Spinal cord (tissue), 10 donors: Measurements from ENCODE around the gene ST3GAL2. TPM values are rescaled to one million over a fixed set of nuclear protein-coding genes. Genes with fewer than 3 reads are reported as not detected.
A peak's percentile ranks its signal among the peaks of the same experiment; 100 is the strongest.

Experiments
- DNase-seq, 6 donors: peaks; one replicate each; pipeline versions ENCODE4 v3.0.0 to v3.0.0-alpha.2; 2013 to 2015; ENCODE audit warnings: low spot score in 6 of 6, low read depth in 4 of 6
- H3K27ac ChIP-seq: one replicate; pipeline ENCODE4 v1.5.1; 2013; ENCODE audit warnings: low read depth, low read length, control low read depth
- H3K27me3 ChIP-seq: one replicate; pipeline ENCODE4 v1.6.1; 2013; ENCODE audit warnings: low read length; ENCODE audit not compliant: control insufficient read depth, insufficient read depth
- H3K36me3 ChIP-seq: one replicate; pipeline ENCODE4 v1.6.1; 2013; ENCODE audit warnings: low read length; ENCODE audit not compliant: control insufficient read depth, insufficient read depth
- H3K4me1 ChIP-seq: one replicate; pipeline ENCODE4 v1.6.1; 2013; ENCODE audit warnings: low read length; ENCODE audit not compliant: control insufficient read depth, insufficient read depth
- H3K4me3 ChIP-seq: one replicate; pipeline ENCODE4 v1.5.1; 2013; ENCODE audit warnings: low read depth, low read length, control low read depth
- H3K9me3 ChIP-seq: one replicate; pipeline ENCODE4 v1.6.1; 2013; ENCODE audit warnings: low read length; ENCODE audit not compliant: control insufficient read depth, insufficient read depth
- whole genome bisulfite sequencing: methylation state at CpG from one replicate; pipeline ENCODE4 v1.1.5; 2013; ENCODE audit warnings: missing lambda C conversion rate; ENCODE audit not compliant: insufficient coverage; 5-methylcytosine and 5-hydroxymethylcytosine counted together
- polyA plus RNA-seq, 2 donors: library from polyadenylated mRNA; unstranded; fragments of 120-200 nt; gene quantifications; one replicate each; pipeline ENCODE4 v1.2.1, GENCODE V29; 2013; ENCODE audit not compliant: insufficient read length in 2 of 2
- total RNA-seq, 2 donors: library from RNA; depleted of rRNA in 1 of 2; stranded (reverse); fragments of 120-200 nt in 1 of 2; fragments of >200 nt in 1 of 2; gene quantifications; one replicate each; pipeline versions ENCODE4 v1.2.3 to v1.2.4, GENCODE V29; 2013 to 2014
- donor health status: healthy.

ST3GAL2 gene
- total and polyA plus RNA-seq, 4 donors = 25.3 to 33.7 (median 29.9) TPM

DNA sequence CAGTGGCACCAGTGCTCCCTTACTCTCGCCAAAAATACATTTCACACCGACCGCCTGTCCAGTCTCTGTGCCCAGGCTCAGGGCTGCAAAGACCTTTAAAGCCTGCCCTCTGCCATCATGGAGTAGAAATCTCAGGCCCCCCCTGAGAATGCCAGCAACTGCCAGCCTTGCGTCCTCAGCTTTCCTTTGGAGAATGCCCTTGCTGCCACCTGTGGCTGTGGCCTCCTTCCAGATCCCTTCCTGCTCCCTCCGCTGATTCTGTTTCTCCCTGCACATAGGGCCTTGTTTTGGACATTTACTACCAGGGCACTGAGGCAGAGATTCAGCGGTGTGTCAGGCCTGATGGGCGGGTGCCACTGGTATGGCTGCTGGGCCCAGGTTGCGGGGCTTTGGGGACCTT, 28.7 kb upstream of the ST3GAL2 start:
- H3K27me3 ChIP-seq = no peaks in the 10 kb centered on the region
- no peak overlapping the region for H3K27ac ChIP-seq
- DNase-seq = no peak
- no peaks in the 10 kb centered on the region for H3K4me1 ChIP-seq
- H3K36me3 ChIP-seq = peaks cover 66% of the 10 kb centered on the region
- no peaks in the 10 kb centered on the region for H3K9me3 ChIP-seq
- H3K4me3 ChIP-seq = no peak overlapping the region
- 91% methylated on average over 8 of the region's 8 CpGs for WGBS

DNA sequence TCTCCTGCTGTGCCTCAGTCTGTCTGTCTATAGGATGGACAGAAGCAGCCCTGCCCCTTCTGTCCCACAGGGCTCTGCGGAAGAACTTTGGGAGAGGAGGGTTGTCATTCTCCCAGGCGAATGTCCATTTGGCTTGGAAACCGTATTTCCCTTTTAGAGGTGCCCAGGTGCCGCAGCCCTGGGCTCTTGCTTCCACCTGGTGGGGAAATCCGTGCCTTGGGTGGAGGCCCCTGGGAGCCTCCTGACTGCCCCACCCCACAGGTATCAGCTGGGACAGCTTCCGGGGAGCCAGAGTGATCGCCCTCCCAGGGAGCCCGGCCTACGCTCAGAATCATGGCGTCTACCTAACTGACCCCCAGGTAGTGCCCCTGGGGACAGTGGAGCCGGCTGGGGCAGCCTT, 28.2 kb upstream of the ST3GAL2 start:
- H3K4me3 ChIP-seq = no peak overlapping the region

GRCh38 chr16:70466805-70467076, 27.8 kb upstream of the ST3GAL2 start:
- no peaks in the 10 kb centered on the region for H3K27me3 ChIP-seq
- WGBS = 84% methylated on average over 6 of the region's 7 CpGs

More for the DNA sequence above, 28.2 kb upstream of the ST3GAL2 start:
- no peaks in the 10 kb centered on the region for H3K9me3 ChIP-seq
- no peak overlapping the region for H3K27ac ChIP-seq
- 87% methylated on average over 11 of the region's 11 CpGs for WGBS
- no peaks in the 10 kb centered on the region for H3K27me3 ChIP-seq
- DNase-seq = no peak
- H3K4me1 ChIP-seq = no peaks in the 10 kb centered on the region
- H3K36me3 ChIP-seq = peaks cover 61% of the 10 kb centered on the region

DNA sequence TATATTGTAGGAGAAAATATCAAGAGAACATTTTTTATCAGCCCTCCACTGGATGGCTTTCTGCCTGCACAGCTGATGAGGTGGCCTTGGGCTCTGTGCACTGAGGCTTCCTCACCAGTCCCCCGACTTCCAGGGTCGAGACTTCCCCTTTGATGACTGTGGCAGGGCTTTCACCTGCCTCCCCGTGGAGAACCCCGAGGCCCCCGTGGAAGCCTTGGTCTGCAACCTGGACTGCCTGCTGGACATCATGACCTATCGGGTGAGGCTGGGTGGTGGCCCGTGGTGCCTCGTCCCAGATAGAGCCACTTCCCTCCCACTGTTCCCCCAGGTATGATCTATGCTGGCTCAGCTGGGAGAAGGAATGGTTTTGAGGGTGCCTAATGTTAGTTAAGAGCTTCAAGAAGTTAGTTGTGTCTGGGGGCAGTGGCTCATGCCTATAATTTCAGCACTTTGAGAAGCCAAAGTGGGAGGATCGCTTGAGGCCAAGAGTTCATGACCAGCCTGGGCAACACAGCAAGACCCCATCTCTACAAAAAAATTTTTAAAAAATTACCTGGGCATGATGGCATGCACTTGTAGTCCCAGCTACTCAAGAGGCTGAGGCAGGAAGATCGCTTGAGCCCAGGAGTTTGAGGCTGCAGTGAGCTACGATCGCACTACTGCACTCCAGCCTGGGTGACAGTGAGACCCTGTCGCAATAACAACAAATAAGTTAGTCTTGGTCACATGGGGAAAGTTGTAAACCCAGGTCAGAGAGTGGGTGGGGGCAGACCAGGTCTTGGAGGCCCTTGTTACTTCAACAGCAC, 27.3 kb upstream of the ST3GAL2 start:
- Histone ChIP-seq H3K4me3 (no peak overlapping the region), H3K27ac (no peak overlapping the region), H3K36me3 (peaks cover 57% of the 10 kb centered on the region), H3K9me3 (no peaks in the 10 kb centered on the region), H3K4me1 (no peaks in the 10 kb centered on the region), H3K27me3 (no peaks in the 10 kb centered on the region)
- no peak for DNase-seq
- 90% methylated on average over 9 of the region's 13 CpGs for WGBS

More at GRCh38 chr16:70466805-70467076, 27.8 kb upstream of the ST3GAL2 start:
- Histone ChIP-seq H3K4me1 (no peaks in the 10 kb centered on the region), H3K9me3 (no peaks in the 10 kb centered on the region), H3K4me3 (no peak overlapping the region), H3K27ac (no peak overlapping the region), H3K36me3 (peaks cover 58% of the 10 kb centered on the region)
- no peak for DNase-seq

DNA sequence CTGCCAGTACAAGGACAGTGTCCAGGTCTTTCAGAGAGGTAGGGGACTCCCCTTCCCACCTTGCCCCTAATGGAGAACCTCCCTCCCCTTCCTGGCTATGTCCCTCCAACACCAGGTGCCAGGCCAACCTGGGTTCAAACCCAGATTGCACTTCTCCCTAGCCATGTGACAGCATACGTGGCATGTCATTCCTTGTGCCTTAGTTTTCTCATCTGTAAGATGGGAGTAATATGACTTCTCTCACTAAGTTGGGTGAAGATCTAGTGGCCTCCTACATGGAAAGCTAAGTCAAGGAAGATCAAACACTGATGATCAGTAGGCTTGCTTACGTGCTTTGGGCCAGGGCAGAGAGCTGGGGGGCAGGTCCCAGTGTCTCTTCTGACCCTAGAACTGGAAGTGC, 24.3 kb upstream of the ST3GAL2 start:
- H3K9me3 ChIP-seq = no peaks in the 10 kb centered on the region
- H3K36me3 ChIP-seq = peaks cover 36% of the 10 kb centered on the region
- H3K27ac ChIP-seq = no peak overlapping the region
- H3K27me3 ChIP-seq = no peaks in the 10 kb centered on the region
- H3K4me1 ChIP-seq = no peaks in the 10 kb centered on the region
- H3K4me3 ChIP-seq = no peak overlapping the region
- WGBS = 92% methylated on average over 1 of the region's 2 CpGs
- no peak for DNase-seq

DNA sequence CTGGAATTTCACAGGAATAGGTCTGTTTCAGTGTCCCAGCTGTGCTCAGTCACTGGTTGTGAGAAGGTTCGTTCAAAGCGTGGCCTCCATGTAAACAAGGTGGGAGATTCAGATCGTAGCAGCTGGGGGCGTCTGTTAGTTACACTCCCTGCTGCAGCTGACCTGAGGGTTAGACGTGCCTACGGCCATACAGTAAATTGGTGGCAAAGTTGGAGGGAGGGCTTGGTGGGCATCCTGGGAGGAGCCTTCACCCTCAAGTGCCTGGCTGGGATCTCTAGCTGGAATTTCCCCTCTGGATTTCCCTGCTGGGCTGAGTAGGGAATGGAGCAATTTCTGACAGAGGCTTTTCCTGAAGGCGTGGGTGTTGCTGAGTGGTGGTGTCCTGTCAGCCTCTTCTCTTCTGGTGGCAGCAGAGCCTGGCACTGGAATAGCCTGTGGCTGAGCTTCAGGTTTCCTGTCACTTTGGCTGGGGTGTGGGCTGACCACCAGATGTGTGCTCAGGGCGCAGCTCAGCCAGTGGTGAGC, 21.9 kb upstream of the ST3GAL2 start:
- Histone ChIP-seq H3K9me3 (no peaks in the 10 kb centered on the region), H3K4me3 (no peak overlapping the region), H3K27ac (no peak overlapping the region), H3K27me3 (no peaks in the 10 kb centered on the region), H3K36me3 (peaks cover 19% of the 10 kb centered on the region), H3K4me1 (peaks cover 2% of the 10 kb centered on the region)
- DNase-seq = no peak
- WGBS = 59% methylated on average over 8 of the region's 8 CpGs

DNA sequence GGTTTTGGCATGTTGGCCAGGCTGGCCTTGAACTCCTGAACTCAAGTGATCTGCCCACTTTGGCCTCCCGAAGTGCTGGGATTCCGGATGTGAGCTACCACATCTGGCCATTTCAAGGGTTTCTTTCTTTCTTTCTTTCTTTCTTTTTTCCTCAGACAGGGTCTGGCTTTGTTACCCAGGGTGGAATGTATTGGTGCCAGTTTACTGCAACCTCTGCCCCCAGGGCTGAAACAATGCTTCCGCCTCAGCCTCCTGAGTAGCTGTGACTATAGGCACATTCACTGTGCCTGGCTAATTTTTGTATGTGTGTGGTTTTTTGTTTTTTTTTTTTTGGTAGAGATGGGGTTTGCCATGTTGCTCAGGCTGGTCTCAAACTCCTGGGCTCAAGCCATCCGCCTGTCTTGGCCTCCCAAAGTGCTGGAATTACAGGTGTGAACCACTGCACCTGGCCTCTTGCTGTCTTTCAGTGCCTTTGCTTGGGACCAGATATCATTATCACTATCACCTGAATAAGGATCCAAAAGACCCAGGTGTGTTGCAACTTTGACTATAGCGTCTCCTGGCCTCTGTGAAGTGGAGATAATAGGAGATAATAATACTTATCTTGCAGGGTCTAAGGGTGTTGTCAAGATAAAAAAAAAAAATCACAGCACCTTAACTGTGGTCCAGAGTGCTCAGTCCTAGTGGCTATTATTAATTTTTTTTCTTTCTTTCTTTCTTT, 18.7 kb upstream of the ST3GAL2 start:
- DNase-seq = no peak
- Histone ChIP-seq H3K4me1 (peaks cover 14% of the 10 kb centered on the region), H3K9me3 (no peaks in the 10 kb centered on the region), H3K27me3 (no peaks in the 10 kb centered on the region), H3K4me3 (no peak overlapping the region), H3K36me3 (peaks cover 3% of the 10 kb centered on the region), H3K27ac (no peak overlapping the region)
- WGBS = no CpG with 5 or more reads among the region's 5 CpGs

DNA sequence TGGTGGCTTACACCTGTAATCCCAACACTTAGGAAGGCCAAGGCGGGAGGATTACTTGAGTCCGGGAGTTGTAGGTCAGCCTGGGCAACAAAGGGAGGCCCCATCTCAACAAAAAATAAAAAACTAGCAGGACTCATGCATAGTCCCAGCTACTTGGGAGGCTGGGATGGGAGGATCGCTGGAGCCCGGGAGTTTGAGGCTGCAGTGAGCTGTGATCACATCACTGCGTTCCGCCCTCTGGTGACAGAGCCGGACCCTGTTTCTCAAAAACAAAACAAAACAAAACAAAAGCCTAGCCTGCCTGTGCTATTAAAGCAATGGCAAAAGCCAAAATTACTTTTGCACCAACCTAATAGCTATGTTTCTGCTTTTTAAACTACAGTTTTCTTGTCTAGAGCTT, 17.0 kb upstream of the ST3GAL2 start:
- Histone ChIP-seq H3K4me1 (peaks cover 14% of the 10 kb centered on the region), H3K27me3 (no peaks in the 10 kb centered on the region), H3K4me3 (no peak overlapping the region), H3K27ac (no peak overlapping the region), H3K36me3 (no peaks in the 10 kb centered on the region), H3K9me3 (no peaks in the 10 kb centered on the region)
- DNase-seq = no peak
- WGBS = no CpG with 5 or more reads among the region's 7 CpGs

DNA sequence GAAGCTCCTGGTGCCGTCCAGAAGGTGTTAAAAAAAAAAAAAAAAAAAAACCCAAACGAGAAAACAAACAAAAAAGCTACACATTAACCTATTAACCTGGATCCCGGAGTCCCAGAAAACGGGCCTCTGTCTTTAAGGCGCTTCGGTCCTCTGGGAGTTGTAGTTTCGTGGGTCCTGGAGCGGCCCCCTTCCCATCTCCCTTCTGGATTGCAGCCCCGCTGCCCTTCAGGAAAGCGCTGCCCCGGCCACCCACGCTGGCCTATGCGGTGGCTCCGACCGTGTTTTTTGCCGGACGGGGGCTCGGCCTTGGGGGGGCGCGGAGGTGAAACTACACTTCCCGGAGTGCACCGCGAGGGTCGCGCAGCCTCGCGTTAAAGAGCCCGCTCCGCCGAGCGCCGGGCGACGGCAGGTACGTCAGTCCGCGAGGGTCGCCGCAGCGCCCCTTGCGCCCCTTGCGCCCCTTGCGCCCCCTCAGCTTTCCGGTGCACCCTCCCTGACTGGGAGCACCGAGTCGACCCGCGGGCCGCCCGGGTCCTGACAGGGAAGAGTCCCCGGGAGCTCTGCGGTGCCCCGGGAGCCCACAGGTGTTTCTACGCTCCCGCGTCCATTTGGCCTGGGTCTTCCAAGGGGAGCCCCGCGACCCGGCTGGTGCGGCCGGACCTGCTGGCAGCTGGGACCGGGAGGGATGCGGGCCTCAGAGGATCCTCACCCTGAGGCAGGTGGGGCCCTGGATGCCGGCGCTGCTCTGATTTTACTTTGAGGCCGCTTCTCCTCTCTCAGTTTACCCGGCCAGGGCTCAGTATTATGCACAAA, 15.5 kb upstream of the ST3GAL2 start, which contains the start of gene FCSK:
TSS of gene FCSK (plus strand) at position 374 of the 813 bp plus-strand sequence. CDS start 8,596 bp downstream, outside the sequence.
- under 1% methylated on average over 66 of the region's 67 CpGs for whole genome bisulfite sequencing
- DNase-seq = peak; percentile 59 to 94 (median 72)
- H3K27me3 ChIP-seq = no peaks in the 10 kb centered on the region
- peak within 1 kb of the TSS; percentile 93 for H3K4me3 ChIP-seq
- H3K36me3 ChIP-seq = no peaks in the 10 kb centered on the region
- peaks cover 14% of the 10 kb centered on the region for H3K4me1 ChIP-seq
- peak within 1 kb of the TSS; percentile 97 for H3K27ac ChIP-seq
- no peaks in the 10 kb centered on the region for H3K9me3 ChIP-seq
